ENCODE measurements around the gene OR4N5.
"Not testable (repeated sequence)": the region's sequence is repeated elsewhere in the genome, so short reads cannot be mapped to it uniquely, and the experiment has no call there.

Gene OR4N5, protein sequence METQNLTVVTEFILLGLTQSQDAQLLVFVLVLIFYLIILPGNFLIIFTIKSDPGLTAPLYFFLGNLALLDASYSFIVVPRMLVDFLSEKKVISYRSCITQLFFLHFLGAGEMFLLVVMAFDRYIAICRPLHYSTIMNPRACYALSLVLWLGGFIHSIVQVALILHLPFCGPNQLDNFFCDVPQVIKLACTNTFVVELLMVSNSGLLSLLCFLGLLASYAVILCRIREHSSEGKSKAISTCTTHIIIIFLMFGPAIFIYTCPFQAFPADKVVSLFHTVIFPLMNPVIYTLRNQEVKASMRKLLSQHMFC

GRCh38 chr14:20138520-20138919 lies at the start of gene OR4N5:
Gene OR4N5, plus strand, starts transcription at chr14:20138820. Its CDS starts 4,916 bp downstream, at chr14:20143736.
- DNase-seq (ENCODE audit: low read depth) = no peak

GRCh38 chr14:20092050-20092449 lies 46.6 kb upstream of the OR4N5 start:
- no peak for DNase-seq (ENCODE audit: low read depth)

DNA sequence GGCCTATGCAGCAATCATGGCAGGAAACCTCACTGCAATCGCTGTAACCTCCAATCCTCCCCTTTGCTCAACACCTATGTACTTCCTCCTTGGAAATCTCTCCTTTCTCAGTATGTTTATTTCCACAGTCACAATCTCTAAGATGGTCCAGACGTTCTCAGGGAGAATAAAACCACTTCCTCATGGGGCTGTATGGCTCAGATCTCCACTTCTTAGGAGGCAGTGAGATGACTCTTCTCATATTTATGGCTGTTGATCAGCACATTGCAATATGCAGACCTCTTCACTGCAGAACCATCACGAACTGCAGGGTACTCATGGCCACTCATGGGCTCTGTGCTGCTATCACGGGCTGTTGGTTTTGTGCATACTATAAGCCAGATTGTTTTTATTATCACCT lies 45.2 kb upstream of the OR4N5 start:
- DNase-seq (ENCODE audit: low read depth) = no peak

DNA sequence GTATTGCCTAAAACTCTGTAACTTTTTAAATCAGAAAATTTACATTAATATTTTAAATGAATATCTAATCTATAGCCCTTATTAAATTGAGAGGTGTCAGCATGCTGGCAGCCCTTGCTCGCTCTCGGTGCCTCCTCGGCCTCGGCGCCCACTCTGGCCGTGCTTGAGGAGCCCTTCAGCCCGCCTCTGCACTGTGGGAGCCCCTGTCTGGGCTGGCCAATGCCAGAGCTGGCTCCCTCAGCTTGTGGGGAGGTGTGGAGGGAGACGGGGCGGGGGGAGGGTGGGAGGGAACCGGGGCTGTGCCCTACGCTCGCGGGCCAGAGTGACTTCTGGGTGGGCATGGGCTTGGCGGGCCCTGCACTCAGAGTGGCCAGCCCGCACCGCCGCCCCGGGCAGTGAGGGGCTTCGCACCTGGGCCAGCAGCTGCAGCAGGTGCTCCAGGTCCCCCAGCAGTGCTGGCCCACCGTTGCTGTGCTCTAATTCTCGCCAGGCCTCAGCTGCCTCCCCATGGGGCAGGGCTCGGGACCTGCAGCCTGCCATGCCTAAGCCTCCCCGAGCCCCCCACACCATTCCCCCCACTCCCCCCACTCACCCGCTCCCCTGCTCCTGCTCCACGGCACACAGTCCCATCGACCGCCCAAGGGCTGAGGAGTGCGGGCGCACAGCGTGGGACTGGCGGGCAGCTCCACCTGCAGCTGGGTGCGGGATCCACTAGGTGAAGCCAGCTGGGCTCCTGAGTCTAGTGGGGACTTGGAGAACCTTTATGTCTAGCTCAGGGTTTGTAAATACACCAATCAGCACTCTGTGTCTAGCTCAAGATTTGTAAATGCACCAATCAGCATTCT lies 39.5 kb upstream of the OR4N5 start:
- DNase-seq (ENCODE audit: low read depth) = not testable (repeated sequence)

DNA sequence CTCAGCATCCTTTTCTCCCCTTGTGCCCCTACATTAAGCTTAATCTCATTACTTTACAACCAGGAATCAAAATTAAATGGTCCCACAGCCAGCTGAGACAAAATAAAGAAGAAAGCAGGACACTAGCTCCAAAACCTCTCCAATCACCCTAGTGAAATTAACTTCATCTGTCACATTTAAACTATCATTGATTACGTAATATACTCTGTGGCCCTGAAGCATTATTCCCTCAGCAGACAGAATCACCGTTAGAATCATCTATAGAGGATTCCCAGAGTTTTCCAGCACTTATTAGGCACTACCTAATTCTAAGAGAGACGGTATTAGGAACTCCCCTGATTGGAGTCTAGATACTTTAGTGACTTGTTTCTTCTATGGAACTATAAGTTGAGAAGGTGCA lies 28.2 kb upstream of the OR4N5 start, which contains the start of gene OR4K17:
Gene OR4K17, plus strand, starts transcription at position 302 of the 400 bp plus-strand sequence. CDS start 6,761 bp downstream, outside the sequence.
- DNase-seq (ENCODE audit: low read depth) = no peak

- DNase-seq (ENCODE audit: low read depth) = no peak
Measured at GRCh38 chr14:20112321-20112720, 26.3 kb upstream of the OR4N5 start.

DNA sequence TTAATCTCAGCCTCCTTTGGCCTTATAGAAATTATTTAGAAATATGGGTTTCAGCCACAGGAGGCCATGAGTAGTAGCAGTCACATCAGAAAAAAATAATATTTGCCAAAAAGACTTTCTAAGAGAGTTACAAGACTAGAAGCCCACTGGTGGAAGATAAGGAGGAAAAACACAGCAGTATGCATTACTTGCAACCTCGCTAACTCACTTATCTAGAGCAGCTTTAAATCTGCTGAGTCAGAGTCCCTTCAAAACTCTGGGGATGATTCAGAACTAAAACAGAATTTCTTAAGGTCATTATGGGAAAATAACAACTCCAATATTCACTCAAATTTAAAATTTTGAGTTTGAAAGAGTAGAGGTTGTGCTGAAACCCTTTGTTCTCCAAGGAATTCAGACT lies 21.9 kb upstream of the OR4N5 start:
- no peak for DNase-seq (ENCODE audit: low read depth)

GRCh38 chr14:20118795-20119194 lies 19.8 kb upstream of the OR4N5 start:
- no peak for DNase-seq (ENCODE audit: low read depth)

DNA sequence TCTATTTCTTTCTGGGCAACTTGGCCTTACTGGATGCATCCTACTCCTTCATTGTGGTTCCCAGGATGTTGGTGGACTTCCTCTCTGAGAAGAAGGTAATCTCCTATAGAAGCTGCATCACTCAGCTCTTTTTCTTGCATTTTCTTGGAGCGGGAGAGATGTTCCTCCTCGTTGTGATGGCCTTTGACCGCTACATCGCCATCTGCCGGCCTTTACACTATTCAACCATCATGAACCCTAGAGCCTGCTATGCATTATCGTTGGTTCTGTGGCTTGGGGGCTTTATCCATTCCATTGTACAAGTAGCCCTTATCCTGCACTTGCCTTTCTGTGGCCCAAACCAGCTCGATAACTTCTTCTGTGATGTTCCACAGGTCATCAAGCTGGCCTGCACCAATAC lies 5.3 kb downstream of the OR4N5 start:
- no peak for DNase-seq (ENCODE audit: low read depth)

- no peak for DNase-seq (ENCODE audit: low read depth)
Measured at GRCh38 chr14:20144820-20145219, 6.2 kb downstream of the OR4N5 start.

- no peak for DNase-seq (ENCODE audit: low read depth)
Measured at GRCh38 chr14:20164462-20164861, 25.8 kb downstream of the OR4N5 start.

- no peak for DNase-seq (ENCODE audit: low read depth)
Measured at GRCh38 chr14:20167091-20167490, 28.5 kb downstream of the OR4N5 start.

- DNase-seq (ENCODE audit: low read depth) = peak; percentile 4
Measured at GRCh38 chr14:20169852-20170251, 31.2 kb downstream of the OR4N5 start.

GRCh38 chr14:20174205-20174604 lies 35.6 kb downstream of the OR4N5 start:
- not testable (repeated sequence) for DNase-seq (ENCODE audit: low read depth)

DNA sequence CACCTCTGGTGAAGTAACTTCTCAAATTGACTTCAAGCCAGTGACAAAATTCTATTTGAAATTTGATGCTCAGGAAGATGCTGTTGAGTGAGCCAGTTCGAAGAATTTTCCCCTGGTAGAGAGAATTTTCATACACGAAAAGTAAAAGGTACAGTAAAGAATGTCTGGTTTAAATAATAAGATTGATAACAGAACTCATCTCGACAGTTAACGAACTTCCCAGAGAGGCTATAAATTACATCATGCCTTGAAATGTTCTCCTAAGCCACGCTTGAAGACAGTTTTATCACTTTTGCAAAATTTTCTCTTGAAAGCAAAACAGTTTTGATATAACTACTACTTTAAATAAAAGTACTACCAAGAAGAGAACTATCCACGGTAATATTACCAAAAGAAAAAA lies 37.7 kb downstream of the OR4N5 start:
- no peak for DNase-seq (ENCODE audit: low read depth)

DNA sequence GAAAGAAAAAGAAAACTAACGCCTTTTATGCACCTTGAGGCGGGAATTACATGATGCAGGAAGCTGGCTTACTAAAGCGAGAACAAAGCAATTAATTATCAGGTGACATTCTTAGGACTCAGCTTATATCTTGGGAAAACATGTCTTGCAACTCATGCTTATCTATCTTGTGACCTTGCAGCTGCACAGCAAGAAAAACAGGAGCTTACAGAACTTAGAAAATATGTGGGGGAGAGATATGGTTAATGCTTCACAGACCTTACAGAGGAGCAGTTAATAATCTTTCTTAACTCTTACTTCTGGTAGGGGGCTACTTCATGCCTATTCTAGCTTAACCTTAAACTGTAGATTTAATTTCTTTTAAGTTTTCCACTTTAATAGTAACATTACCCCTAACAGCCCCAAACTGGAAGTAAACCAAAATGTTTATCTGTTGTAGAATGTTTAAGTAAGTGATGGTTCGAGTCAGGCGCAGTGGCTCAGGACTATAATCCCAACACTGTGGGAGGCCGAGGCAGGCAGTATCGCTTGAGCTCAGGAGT lies 38.9 kb downstream of the OR4N5 start:
- DNase-seq (ENCODE audit: low read depth) = no peak

GRCh38 chr14:20179218-20179617 lies 40.6 kb downstream of the OR4N5 start:
- DNase-seq (ENCODE audit: low read depth) = no peak

GRCh38 chr14:20179880-20180279 lies 41.3 kb downstream of the OR4N5 start:
- DNase-seq (ENCODE audit: low read depth) = no peak

DNA sequence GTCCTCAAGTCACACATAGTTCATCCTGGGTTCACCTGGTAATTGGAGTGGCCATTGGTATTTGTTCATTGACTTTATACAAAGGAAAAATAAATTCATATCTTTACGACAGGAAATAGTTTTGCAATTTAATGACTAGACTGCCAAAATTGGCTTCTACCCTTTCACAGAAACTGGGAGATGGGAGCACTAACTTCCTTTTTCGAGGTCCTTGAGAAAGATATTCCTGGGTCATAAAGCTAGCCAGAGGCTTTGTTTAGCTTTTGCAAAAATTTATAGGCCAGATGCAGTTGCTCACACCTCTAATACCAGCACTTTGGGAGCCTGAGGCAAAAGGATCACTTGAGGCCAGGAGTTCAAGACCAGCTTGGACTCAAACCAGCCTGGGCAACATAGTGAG lies 41.9 kb downstream of the OR4N5 start:
- no peak for DNase-seq (ENCODE audit: low read depth)

GRCh38 chr14:20184181-20184580 lies 45.6 kb downstream of the OR4N5 start:
- DNase-seq (ENCODE audit: low read depth) = no peak

- no peak for DNase-seq (ENCODE audit: low read depth)
Measured at GRCh38 chr14:20190596-20190995, 52.0 kb downstream of the OR4N5 start, which contains the start of gene OR11G2. Gene OR11G2, plus strand, starts transcription at chr14:20190896. Its CDS starts 6,542 bp downstream, at chr14:20197438.

GRCh38 chr14:20191396-20191795 lies 52.8 kb downstream of the OR4N5 start:
- DNase-seq (ENCODE audit: low read depth) = no peak

GRCh38 chr14:20194101-20194500 lies 55.5 kb downstream of the OR4N5 start:
- no peak for DNase-seq (ENCODE audit: low read depth)

Measured in GM04504 (cell line).